Measurements from ENCODE around the gene TMC4. TPM values are rescaled to one million over a fixed set of nuclear protein-coding genes. Genes with fewer than 3 reads are reported as not detected.
A peak's percentile ranks its signal among the peaks of the same experiment; 100 is the strongest.
"Not testable (repeated sequence)": the region's sequence is repeated elsewhere in the genome, so short reads cannot be mapped to it uniquely, and the experiment has no call there.

TMC4 gene, protein sequence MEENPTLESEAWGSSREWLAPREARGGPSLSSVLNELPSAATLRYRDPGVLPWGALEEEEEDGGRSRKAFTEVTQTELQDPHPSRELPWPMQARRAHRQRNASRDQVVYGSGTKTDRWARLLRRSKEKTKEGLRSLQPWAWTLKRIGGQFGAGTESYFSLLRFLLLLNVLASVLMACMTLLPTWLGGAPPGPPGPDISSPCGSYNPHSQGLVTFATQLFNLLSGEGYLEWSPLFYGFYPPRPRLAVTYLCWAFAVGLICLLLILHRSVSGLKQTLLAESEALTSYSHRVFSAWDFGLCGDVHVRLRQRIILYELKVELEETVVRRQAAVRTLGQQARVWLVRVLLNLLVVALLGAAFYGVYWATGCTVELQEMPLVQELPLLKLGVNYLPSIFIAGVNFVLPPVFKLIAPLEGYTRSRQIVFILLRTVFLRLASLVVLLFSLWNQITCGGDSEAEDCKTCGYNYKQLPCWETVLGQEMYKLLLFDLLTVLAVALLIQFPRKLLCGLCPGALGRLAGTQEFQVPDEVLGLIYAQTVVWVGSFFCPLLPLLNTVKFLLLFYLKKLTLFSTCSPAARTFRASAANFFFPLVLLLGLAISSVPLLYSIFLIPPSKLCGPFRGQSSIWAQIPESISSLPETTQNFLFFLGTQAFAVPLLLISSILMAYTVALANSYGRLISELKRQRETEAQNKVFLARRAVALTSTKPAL
- total RNA-seq = 23.2 and 25.0 TPM in 2 replicates

DNA sequence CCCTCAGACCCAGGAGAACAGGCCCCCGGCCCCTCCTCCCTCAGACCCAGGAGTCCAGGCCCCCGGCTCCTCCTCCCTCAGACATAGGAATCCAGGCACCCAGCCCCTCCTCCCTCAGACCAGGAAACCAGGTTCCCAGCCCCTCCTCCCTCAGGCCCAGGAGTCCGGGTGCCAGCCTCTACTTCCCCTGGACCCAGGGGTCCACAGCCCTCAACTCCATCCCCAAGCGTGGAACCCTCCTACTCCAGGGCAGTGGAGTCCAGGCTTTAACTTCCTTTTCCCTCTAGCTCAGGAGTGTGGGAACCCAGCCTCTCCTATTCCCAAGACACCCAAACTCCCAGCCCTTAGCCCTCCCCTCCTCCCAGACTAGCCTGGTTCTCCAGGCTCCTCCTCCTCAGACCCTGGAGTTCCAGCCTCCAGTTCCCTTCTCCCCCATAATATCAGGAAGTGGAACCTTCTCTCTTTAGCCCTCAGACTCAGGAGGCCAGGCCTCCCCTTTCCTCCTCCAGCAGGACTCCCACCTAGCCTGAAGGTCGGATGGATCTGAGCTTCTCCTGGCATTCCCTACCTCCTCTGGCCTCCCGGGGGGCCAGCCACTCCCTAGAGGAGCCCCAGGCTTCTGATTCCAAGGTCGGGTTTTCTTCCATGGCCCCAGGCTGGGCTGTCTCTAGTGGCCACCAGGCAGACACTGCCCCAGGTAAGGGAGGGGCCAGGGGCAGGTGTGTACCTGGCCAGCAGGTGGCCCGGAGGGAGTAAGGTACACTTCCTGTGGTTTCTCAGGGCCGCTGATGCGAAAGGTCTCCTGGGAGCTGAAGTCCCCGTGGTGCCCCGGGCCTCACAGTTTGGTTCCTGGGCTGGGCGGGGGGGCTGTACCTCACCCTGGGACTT lies at the start of gene TMC4:
Gene TMC4, minus strand, starts transcription at position 690 of the 888 bp plus-strand sequence. Its CDS starts 43 bp downstream, at position 647.
- Histone ChIP-seq H3K36me3 (ENCODE audit: control insufficient read depth, insufficient read depth, low read length) (peaks cover 2% of the 10 kb centered on the region), H3K4me3 (ENCODE audit: low read depth, low read length) (peak within 1 kb of the TSS; percentile 59), H3K27me3 (ENCODE audit: control insufficient read depth, insufficient read depth, low read length) (no peaks in the 10 kb centered on the region)
- DNase-seq (ENCODE audit: low read depth) (peak; percentile 80), FAIRE-seq (no peak)
- TF ChIP-seq, protein P1, sequence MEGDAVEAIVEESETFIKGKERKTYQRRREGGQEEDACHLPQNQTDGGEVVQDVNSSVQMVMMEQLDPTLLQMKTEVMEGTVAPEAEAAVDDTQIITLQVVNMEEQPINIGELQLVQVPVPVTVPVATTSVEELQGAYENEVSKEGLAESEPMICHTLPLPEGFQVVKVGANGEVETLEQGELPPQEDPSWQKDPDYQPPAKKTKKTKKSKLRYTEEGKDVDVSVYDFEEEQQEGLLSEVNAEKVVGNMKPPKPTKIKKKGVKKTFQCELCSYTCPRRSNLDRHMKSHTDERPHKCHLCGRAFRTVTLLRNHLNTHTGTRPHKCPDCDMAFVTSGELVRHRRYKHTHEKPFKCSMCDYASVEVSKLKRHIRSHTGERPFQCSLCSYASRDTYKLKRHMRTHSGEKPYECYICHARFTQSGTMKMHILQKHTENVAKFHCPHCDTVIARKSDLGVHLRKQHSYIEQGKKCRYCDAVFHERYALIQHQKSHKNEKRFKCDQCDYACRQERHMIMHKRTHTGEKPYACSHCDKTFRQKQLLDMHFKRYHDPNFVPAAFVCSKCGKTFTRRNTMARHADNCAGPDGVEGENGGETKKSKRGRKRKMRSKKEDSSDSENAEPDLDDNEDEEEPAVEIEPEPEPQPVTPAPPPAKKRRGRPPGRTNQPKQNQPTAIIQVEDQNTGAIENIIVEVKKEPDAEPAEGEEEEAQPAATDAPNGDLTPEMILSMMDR (IDR thresholded peaks at IDR 0.05; ENCODE audit: insufficient read depth, low read length, severe bottlenecking) = peak; percentile 71

DNA sequence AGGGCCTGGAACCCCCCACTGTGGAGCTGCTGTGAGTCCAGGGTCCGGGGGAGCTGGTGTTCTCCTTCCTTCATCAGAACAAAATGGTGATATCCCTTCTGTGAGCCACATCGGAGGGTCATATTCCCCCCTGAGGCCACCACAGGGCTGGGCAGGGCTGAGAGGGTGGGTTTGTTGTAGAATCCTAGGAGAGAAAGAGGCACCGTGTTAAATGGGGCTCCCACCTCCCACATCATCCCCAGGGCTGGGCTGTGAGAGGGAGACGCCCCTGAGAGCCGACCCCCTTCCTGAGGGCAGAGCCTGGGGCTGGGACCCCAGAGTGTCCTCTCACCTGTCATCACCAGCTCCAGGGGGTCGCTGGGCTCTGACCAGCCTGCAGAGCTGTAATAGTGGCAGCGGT lies 49.0 kb upstream of the TMC4 start:
- not testable (repeated sequence) for H3K27me3 ChIP-seq (ENCODE audit: control insufficient read depth, insufficient read depth, low read length); FAIRE-seq; DNase-seq (ENCODE audit: low read depth)

DNA sequence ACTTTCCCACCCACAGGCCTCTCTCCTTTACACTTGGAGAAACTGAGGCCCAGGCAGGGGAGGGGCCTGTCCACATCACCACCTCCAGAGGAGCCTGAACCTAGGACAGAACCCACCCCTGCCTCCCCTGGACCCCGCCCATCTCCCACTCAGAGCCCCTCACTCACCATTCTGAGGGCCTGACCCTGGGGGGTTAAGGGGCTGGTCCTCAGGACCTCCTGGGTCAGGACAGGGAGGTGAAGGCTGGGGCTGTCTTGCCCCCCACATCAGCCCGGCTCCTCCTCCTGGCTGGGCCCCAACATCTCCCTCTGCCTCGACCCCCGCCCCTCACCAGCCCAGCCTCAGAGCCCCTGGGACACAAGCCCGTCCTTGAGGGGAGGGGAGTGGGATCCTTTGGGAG lies 46.7 kb upstream of the TMC4 start:
- not testable (repeated sequence) for DNase-seq (ENCODE audit: low read depth); H3K36me3 ChIP-seq (ENCODE audit: control insufficient read depth, insufficient read depth, low read length); FAIRE-seq; H3K4me3 ChIP-seq (ENCODE audit: low read depth, low read length); H3K27me3 ChIP-seq (ENCODE audit: control insufficient read depth, insufficient read depth, low read length)

More for the DNA sequence above, 49.0 kb upstream of the TMC4 start:
- not testable (repeated sequence) for H3K36me3 ChIP-seq (ENCODE audit: control insufficient read depth, insufficient read depth, low read length); H3K4me3 ChIP-seq (ENCODE audit: low read depth, low read length)

DNA sequence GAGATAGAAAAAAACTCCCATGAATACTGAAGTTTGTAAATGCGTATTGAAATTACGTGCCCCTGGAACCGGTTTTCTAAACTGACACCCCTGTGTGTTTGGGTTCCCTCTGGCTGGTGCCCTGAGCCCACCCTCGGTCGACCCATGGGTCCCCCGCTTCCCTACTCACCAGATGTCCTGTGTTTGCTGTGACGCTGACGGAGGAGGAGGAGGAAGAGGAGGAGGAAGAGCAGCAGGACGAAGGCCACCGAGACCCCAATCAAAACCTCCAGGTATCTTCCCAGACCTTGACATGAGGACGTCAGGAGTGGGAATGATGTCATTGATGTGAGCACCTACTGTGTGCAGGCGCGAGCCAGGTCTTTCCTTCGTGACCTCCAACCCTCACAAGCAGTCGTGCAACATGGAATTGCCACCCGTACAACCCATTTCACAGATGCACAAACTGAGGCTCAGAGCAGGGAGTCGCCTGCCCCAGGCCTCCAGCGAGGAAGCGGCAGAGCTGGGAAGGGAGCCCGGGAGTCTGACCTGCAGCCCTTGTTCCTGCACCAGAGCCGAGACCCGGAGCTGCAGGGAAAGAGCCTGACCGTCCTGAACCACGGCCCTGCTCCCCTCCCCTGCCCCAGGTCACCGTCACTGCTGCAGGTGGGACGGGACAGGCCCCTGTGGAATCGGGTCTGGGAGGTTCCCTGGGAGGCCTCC lies 46.2 kb upstream of the TMC4 start:
- TF ChIP-seq, protein P1 (IDR thresholded peaks at IDR 0.05; ENCODE audit: insufficient read depth, low read length, severe bottlenecking) = no peak
- no peak for FAIRE-seq

DNA sequence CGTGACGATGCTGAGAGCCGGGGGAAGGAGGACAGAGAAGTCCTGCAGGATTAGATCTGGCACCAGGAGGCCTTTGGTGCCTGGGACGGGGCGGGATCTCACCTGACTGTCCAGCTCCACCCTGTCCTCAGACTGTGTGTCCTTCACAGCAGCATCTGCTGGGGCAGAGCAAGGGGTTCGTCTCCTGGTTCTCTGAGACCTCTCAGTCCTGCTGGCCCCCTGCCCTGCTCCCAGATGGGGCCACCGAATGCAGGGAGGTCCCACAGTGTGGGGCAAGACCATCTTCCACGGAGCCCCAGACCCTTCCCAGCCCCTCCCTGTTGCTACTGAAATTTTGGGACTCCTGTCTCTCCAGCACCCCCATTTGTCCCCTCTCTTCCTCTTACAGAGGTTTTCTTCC lies 45.3 kb upstream of the TMC4 start:
- Histone ChIP-seq H3K36me3 (ENCODE audit: control insufficient read depth, insufficient read depth, low read length) (no peaks in the 10 kb centered on the region), H3K27me3 (ENCODE audit: control insufficient read depth, insufficient read depth, low read length) (no peaks in the 10 kb centered on the region), H3K4me3 (ENCODE audit: low read depth, low read length) (no peak overlapping the region)
- TF ChIP-seq, protein P1 (IDR thresholded peaks at IDR 0.05; ENCODE audit: insufficient read depth, low read length, severe bottlenecking) = no peak
- no peak for DNase-seq (ENCODE audit: low read depth)
- FAIRE-seq = no peak

More for the DNA sequence above, 46.2 kb upstream of the TMC4 start:
- no peak for DNase-seq (ENCODE audit: low read depth)
- no peaks in the 10 kb centered on the region for H3K36me3 ChIP-seq (ENCODE audit: control insufficient read depth, insufficient read depth, low read length)
- no peaks in the 10 kb centered on the region for H3K27me3 ChIP-seq (ENCODE audit: control insufficient read depth, insufficient read depth, low read length)
- no peak overlapping the region for H3K4me3 ChIP-seq (ENCODE audit: low read depth, low read length)

DNA sequence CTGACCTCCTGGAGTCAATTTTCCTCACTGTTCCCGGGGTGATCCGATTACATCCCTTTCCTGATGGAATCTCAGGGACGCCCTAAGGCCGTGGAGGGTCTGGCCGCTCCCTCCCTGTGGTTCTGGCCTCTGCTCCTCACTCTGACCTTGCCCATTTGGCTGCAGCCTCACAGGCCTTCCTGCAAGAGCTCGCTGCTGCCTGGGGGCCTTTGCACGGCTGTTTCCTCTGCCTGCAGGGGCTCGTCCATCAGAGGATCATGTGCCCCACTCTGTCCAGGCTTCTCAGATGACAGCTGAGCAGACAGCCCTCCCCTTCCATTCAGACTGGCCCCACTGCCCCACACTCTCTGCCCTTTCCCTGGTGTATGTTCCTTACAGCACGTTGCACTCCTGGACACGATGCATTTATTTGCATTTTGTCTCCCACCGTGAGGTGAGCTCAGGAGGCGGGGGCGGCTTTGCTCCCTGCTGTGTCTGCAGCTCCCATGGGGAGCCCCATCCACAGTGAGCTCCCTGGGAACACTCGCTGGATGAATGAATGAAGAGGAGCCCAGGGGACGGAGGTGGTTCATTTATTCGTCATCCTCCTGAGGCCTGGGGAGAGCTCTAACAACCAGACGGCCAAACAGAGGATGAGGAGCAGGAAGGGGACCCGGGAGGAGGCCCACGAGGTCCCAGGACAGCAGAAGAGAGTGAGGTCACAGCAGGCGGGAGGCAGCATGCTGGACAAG lies 44.7 kb upstream of the TMC4 start:
- FAIRE-seq; H3K27me3 ChIP-seq (ENCODE audit: control insufficient read depth, insufficient read depth, low read length): not testable (repeated sequence)

More for the DNA sequence above, 44.7 kb upstream of the TMC4 start:
- not testable (repeated sequence) for H3K36me3 ChIP-seq (ENCODE audit: control insufficient read depth, insufficient read depth, low read length); DNase-seq (ENCODE audit: low read depth); H3K4me3 ChIP-seq (ENCODE audit: low read depth, low read length)

Measured in bronchial epithelial cell (primary cell).